ENCODE measurements around the gene SMCO2.

Gene SMCO2

GRCh38 chr12:27425306-27425705 lies 21.2 kb upstream of the SMCO2 start:
- DNase-seq (ENCODE audit: low spot score): no peak
- H3K27ac ChIP-seq: no peak overlapping the region
- no peak for TF ChIP-seq CTCF (IDR thresholded peaks at IDR 0.05)
- no peak overlapping the region for H3K4me3 ChIP-seq

- DNase-seq (ENCODE audit: low spot score): no peak
- no peak overlapping the region for H3K4me3 ChIP-seq
- no peak overlapping the region for H3K27ac ChIP-seq
- TF ChIP-seq CTCF (IDR thresholded peaks at IDR 0.05): no peak
Observed at GRCh38 chr12:27426743-27427487, 19.6 kb upstream of the SMCO2 start.

GRCh38 chr12:27427824-27428223 lies 18.7 kb upstream of the SMCO2 start:
- DNase-seq (ENCODE audit: low spot score): no peak
- Histone ChIP-seq H3K27ac (no peak overlapping the region), H3K4me3 (no peak overlapping the region)
- TF ChIP-seq CTCF (IDR thresholded peaks at IDR 0.05): no peak

GRCh38 chr12:27428466-27428865 lies 18.1 kb upstream of the SMCO2 start:
- no peak for DNase-seq (ENCODE audit: low spot score)
- Histone ChIP-seq H3K4me3 (no peak overlapping the region), H3K27ac (no peak overlapping the region)
- TF ChIP-seq CTCF (IDR thresholded peaks at IDR 0.05): no peak

- Histone ChIP-seq H3K27ac (no peak overlapping the region), H3K4me3 (no peak overlapping the region)
- TF ChIP-seq CTCF (IDR thresholded peaks at IDR 0.05): no peak
- DNase-seq (ENCODE audit: low spot score): no peak
Observed at GRCh38 chr12:27429606-27430005, 16.9 kb upstream of the SMCO2 start.

GRCh38 chr12:27431185-27431584 lies 15.4 kb upstream of the SMCO2 start:
- Histone ChIP-seq H3K27ac (no peak overlapping the region), H3K4me3 (no peak overlapping the region)
- DNase-seq (ENCODE audit: low spot score): no peak
- TF ChIP-seq CTCF (IDR thresholded peaks at IDR 0.05): no peak
